ENCODE results near the gene HSD17B1. TPM values are rescaled to one million over a fixed set of nuclear protein-coding genes. Genes with fewer than 3 reads are reported as not detected.
A peak's percentile ranks its signal among the peaks of the same experiment; 100 is the strongest.
"Not testable (repeated sequence)": the region's sequence is repeated elsewhere in the genome, so short reads cannot be mapped to it uniquely, and the experiment has no call there.

HSD17B1 gene, protein sequence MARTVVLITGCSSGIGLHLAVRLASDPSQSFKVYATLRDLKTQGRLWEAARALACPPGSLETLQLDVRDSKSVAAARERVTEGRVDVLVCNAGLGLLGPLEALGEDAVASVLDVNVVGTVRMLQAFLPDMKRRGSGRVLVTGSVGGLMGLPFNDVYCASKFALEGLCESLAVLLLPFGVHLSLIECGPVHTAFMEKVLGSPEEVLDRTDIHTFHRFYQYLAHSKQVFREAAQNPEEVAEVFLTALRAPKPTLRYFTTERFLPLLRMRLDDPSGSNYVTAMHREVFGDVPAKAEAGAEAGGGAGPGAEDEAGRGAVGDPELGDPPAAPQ
- 0.76 and 2.3 TPM in 2 replicates for total RNA-seq (2014; rRNA removed; shearing (Covaris generic))
- polyA plus RNA-seq (2016; fragmentation: Nextera tagmentation; extraction: Ambion mirVana): 2.6 and 3.0 TPM in 2 replicates

- Histone ChIP-seq H3K9ac (peak within 1 kb of the TSS; percentile 91), H3K4me3 (peak within 1 kb of the TSS; percentile 86), H3K4me2 (ENCODE audit: unreplicated experiment) (peak within 1 kb of the TSS; percentile 91), H3K79me2 (ENCODE audit: insufficient read depth) (peaks cover 29% of the 10 kb centered on the region)
- in situ Hi-C loops (cut with MboI); H3K27me3 ChIP-seq (replicated peaks; ENCODE audit: insufficient read depth); H3K4me1 ChIP-seq (ENCODE audit: insufficient read depth); H3K27ac ChIP-seq; H3K9me2 ChIP-seq (ENCODE audit: insufficient read depth); H4K20me1 ChIP-seq (ENCODE audit: insufficient read depth); H3K9me3 ChIP-seq (ENCODE audit: low read depth); H3K36me3 ChIP-seq (ENCODE audit: low read depth); DNase-seq; H3F3A ChIP-seq (ENCODE audit: insufficient read depth); H2AFZ ChIP-seq: not testable (repeated sequence)
- 91 to 95% methylated on average over 8 to 15 of the region's 15 CpGs for WGBS, 2 experiments (ENCODE audit: low coverage in 1 of 2, low lambda C conversion rate in 2 of 2, missing lambda C conversion rate in 2 of 2)
These were observed at the start of gene HSD17B1 for GRCh38 chr17:42552736-42553135. HSD17B1 (plus strand) TSS chr17:42552923; CDS start chr17:42552934, 11 bp downstream.

DNA sequence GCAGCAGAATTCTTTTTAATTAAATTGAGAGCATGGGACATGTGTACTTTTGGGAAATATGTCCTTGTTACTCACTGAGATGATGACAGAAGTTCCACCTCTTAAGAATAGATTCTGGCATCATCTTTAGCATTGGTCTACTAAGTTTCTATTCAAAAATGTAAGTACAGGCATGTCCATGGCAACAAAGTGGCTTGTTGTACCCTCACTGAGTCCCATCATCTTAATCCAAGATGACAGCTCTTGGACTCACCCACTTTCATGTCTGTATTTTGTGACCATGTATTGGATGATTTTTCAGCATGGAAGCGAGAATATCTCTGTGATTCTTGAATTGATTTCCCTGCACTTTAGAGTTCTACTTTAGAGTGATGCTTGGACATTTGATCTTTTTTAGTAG, 49.8 kb upstream of the HSD17B1 start:
- no peak for DNase-seq
- 90 to 92% methylated on average over 1 of the region's 1 CpG for WGBS, 2 experiments (ENCODE audit: low coverage in 1 of 2, low lambda C conversion rate in 2 of 2, missing lambda C conversion rate in 2 of 2)
- H3K4me1 ChIP-seq (ENCODE audit: insufficient read depth): no peaks in the 10 kb centered on the region
- H3K27ac ChIP-seq: no peak overlapping the region
- no peak overlapping the region for H3K4me2 ChIP-seq (ENCODE audit: unreplicated experiment)
- no peak overlapping the region for H3K4me3 ChIP-seq
- H4K20me1 ChIP-seq (ENCODE audit: insufficient read depth): no peaks in the 10 kb centered on the region
- H3K9me2 ChIP-seq (ENCODE audit: insufficient read depth): no peaks in the 10 kb centered on the region
- no peaks in the 10 kb centered on the region for H3K27me3 ChIP-seq (replicated peaks; ENCODE audit: insufficient read depth)
- no peaks in the 10 kb centered on the region for H3K9me3 ChIP-seq (ENCODE audit: low read depth)
- H3K36me3 ChIP-seq (ENCODE audit: low read depth): peaks cover 41% of the 10 kb centered on the region
- TF ChIP-seq EZH2phosphoT487 (IDR thresholded peaks at IDR 0.05; ENCODE audit: insufficient read depth, low read depth) (no peak), EZH2 (IDR thresholded peaks at IDR 0.05; ENCODE audit: insufficient read depth, poor library complexity, severe bottlenecking) (no peak)
- no peaks in the 10 kb centered on the region for H3K79me2 ChIP-seq (ENCODE audit: insufficient read depth)
- H3K9ac ChIP-seq: no peak overlapping the region
- no peaks in the 10 kb centered on the region for H3F3A ChIP-seq (ENCODE audit: insufficient read depth)
- in situ Hi-C loops (cut with MboI): no loop called here
- no peak overlapping the region for H2AFZ ChIP-seq

DNA sequence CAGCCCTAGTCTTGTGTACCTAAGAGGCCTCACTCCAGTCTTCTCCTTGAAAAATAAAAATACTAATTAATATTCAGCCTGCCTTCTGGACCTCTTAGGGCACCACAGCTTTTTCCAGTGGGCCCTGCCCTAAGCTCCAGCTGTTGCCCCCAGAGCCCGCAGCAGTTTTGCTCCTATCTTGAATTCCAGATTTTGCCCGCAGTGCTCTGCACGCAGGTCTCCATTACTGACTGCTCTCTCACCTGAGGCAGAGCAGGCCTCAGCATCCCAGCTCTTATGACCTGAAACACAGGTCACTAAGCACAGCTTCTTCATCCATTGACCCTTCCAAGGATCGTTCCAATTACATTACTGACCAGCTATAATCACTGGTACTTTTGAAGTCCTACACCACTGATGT, 45.1 kb upstream of the HSD17B1 start:
- H3F3A ChIP-seq (ENCODE audit: insufficient read depth): no peaks in the 10 kb centered on the region
- H3K4me2 ChIP-seq (ENCODE audit: unreplicated experiment): no peak overlapping the region
- no peak overlapping the region for H2AFZ ChIP-seq
- H3K79me2 ChIP-seq (ENCODE audit: insufficient read depth): no peaks in the 10 kb centered on the region
- no peak overlapping the region for H3K9ac ChIP-seq
- in situ Hi-C loops (cut with MboI): no loop called here
- H3K9me2 ChIP-seq (ENCODE audit: insufficient read depth): no peaks in the 10 kb centered on the region
- no peaks in the 10 kb centered on the region for H3K9me3 ChIP-seq (ENCODE audit: low read depth)
- WGBS, 2 experiments (ENCODE audit: low coverage in 1 of 2, low lambda C conversion rate in 2 of 2, missing lambda C conversion rate in 2 of 2): 90% methylated on average over 4 of the region's 4 CpGs
- no peaks in the 10 kb centered on the region for H4K20me1 ChIP-seq (ENCODE audit: insufficient read depth)
- TF ChIP-seq EZH2phosphoT487 (IDR thresholded peaks at IDR 0.05; ENCODE audit: insufficient read depth, low read depth) (no peak), EZH2 (IDR thresholded peaks at IDR 0.05; ENCODE audit: insufficient read depth, poor library complexity, severe bottlenecking) (no peak)
- H3K27ac ChIP-seq: no peak overlapping the region
- peaks cover 25% of the 10 kb centered on the region for H3K36me3 ChIP-seq (ENCODE audit: low read depth)
- DNase-seq: no peak
- H3K27me3 ChIP-seq (replicated peaks; ENCODE audit: insufficient read depth): no peaks in the 10 kb centered on the region
- no peak overlapping the region for H3K4me3 ChIP-seq
- H3K4me1 ChIP-seq (ENCODE audit: insufficient read depth): no peaks in the 10 kb centered on the region

DNA sequence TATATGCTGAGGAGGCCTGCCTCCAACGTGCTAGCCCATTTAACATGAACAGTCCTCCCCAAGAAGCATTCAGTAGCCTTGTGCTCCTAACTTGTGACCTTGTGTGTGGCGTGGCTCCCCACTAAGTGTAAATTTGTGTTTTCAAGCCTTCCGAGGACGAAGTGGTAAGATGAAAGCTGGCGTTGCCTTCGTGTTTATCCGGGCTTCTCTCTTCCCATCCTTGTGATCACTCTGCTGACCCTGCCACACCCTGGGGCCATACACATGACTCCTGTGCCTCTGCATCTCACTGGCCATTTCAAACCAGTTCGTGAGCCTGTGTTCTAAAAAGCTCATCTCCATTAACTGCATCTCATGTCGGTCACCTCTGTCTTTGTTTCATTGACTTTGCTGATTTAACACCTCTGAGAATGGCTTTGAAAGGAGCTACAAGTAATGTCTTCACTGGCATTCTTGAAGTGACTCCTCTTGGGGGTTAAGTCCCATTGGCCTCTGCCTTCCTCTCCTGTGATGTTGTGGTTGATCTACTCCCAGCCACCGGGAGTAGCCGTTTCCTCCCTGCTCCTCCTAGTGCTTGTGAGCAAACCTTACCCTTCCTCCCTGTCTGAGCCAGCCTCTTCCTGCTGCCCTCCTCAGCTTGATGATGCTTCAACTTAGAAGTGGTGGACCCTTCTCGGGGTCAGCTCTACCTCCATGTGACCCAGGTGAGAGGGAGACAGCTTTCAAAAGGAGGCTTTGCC, 44.1 kb upstream of the HSD17B1 start:
- in situ Hi-C loops (cut with MboI): no loop called here
- WGBS, 2 experiments (ENCODE audit: low coverage in 1 of 2, low lambda C conversion rate in 2 of 2, missing lambda C conversion rate in 2 of 2): 88 to 94% methylated on average over 12 of the region's 12 CpGs
- H3K9ac ChIP-seq: no peak overlapping the region
- DNase-seq: no peak
- no peaks in the 10 kb centered on the region for H3K9me3 ChIP-seq (ENCODE audit: low read depth)
- H3K9me2 ChIP-seq (ENCODE audit: insufficient read depth): no peaks in the 10 kb centered on the region
- no peak overlapping the region for H2AFZ ChIP-seq
- H4K20me1 ChIP-seq (ENCODE audit: insufficient read depth): no peaks in the 10 kb centered on the region
- TF ChIP-seq EZH2phosphoT487 (IDR thresholded peaks at IDR 0.05; ENCODE audit: insufficient read depth, low read depth): no peak
- no peak for TF ChIP-seq EZH2 (IDR thresholded peaks at IDR 0.05; ENCODE audit: insufficient read depth, poor library complexity, severe bottlenecking)
- peaks cover 15% of the 10 kb centered on the region; the same call in 1 of the 2 replicates for H3K36me3 ChIP-seq (ENCODE audit: low read depth)
- no peaks in the 10 kb centered on the region for H3K27me3 ChIP-seq (replicated peaks; ENCODE audit: insufficient read depth)
- H3F3A ChIP-seq (ENCODE audit: insufficient read depth): no peaks in the 10 kb centered on the region
- no peak overlapping the region for H3K4me3 ChIP-seq
- no peaks in the 10 kb centered on the region for H3K79me2 ChIP-seq (ENCODE audit: insufficient read depth)
- no peaks in the 10 kb centered on the region for H3K4me1 ChIP-seq (ENCODE audit: insufficient read depth)
- H3K4me2 ChIP-seq (ENCODE audit: unreplicated experiment): no peak overlapping the region
- no peak overlapping the region for H3K27ac ChIP-seq
